ENCODE measurements around the gene RNF112. TPM values are rescaled to one million over a fixed set of nuclear protein-coding genes. Genes with fewer than 3 reads are reported as not detected.

RNF112 gene
- total and polyA plus RNA-seq, 2 of the 13 experiments (the other 11 are each of a cell fraction or from before 2014, with no cell fraction given): 0.05 TPM; not detected in 1

- ChIA-PET CTCF (ENCODE audit: low intra/inter-chr PET ratio, low total read pairs) (no interaction called here), POLR2A (no interaction called here)
- DNase-seq (ENCODE audit: low spot score) (no peak), FAIRE-seq (no peak), ATAC-seq (no peak)
- intact Hi-C loops (cut with micrococcal nuclease; ENCODE audit: unreplicated experiment): no loop called here
- Histone ChIP-seq H3K36me3 (replicated peaks in 1 of 2; ENCODE audit: control insufficient read depth in 1 of 2, insufficient read depth in 2 of 2, low read length in 2 of 2) (no peaks in the 10 kb centered on the region), H3K9ac (ENCODE audit: insufficient read depth, low read depth, low read length) (no peak overlapping the region), H3K4me1 (ENCODE audit: insufficient read depth, low read length) (no peaks in the 10 kb centered on the region), H3K9me3 (ENCODE audit: low read length) (no peaks in the 10 kb centered on the region), H3K27ac (ENCODE audit: extremely low read length, insufficient read depth, low read length) (no peak overlapping the region), H3K4me2 (ENCODE audit: low read depth, low read length) (no peak overlapping the region), H3K4me3 (replicated peaks in 1 of 3; ENCODE audit: insufficient read depth in 1 of 3, low read depth in 2 of 3, low read length in 3 of 3) (no peak overlapping the region), H3K79me2 (ENCODE audit: insufficient read depth, low read length) (no peaks in the 10 kb centered on the region), H2AFZ (ENCODE audit: low read length) (no peak overlapping the region), H3K27me3 (ENCODE audit: control insufficient read depth in 1 of 2, insufficient read depth in 2 of 2, low read length in 2 of 2) (peaks cover 0 to 2% of the 10 kb centered on the region in 2 experiments; a peak in 1 of 5 replicates), H4K20me1 (ENCODE audit: insufficient read depth, low read length) (no peaks in the 10 kb centered on the region)
- in situ Hi-C loops (cut with HindIII; ENCODE audit: extremely low pct_ligation_motif_present, low pct_unique_long_range_greater_than_20kb): no loop called here
- BruUV-seq (replicated peaks): no TSS peak
- TF ChIP-seq ZNF44 (CRISPR knock-in tag; IDR thresholded peaks at IDR 0.05) (no peak), ARID2 (CRISPR knock-in tag; IDR thresholded peaks at IDR 0.05; ENCODE audit: borderline replicate concordance) (no peak), TMF1 (CRISPR knock-in tag; IDR thresholded peaks at IDR 0.05; ENCODE audit: low read depth) (no peak), PHF21A (CRISPR knock-in tag; IDR thresholded peaks at IDR 0.05) (no peak), SKI (IDR thresholded peaks at IDR 0.05; ENCODE audit: partially characterized antibody) (no peak), PLSCR1 (CRISPR knock-in tag; IDR thresholded peaks at IDR 0.05; ENCODE audit: borderline replicate concordance) (no peak), THAP7 (CRISPR knock-in tag; IDR thresholded peaks at IDR 0.05) (no peak), HHEX (CRISPR knock-in tag; IDR thresholded peaks at IDR 0.05) (no peak), CCDC6 (CRISPR knock-in tag; IDR thresholded peaks at IDR 0.05) (no peak), ZNF629 (CRISPR knock-in tag; conservative IDR thresholded peaks at IDR 0.05) (no peak), ZNF329 (CRISPR knock-in tag; IDR thresholded peaks at IDR 0.05; ENCODE audit: low read depth) (no peak), AKAP8 (CRISPR knock-in tag; IDR thresholded peaks at IDR 0.05) (no peak), CERS6 (CRISPR knock-in tag; IDR thresholded peaks at IDR 0.05) (no peak)
- TF ChIP-seq, protein P1, sequence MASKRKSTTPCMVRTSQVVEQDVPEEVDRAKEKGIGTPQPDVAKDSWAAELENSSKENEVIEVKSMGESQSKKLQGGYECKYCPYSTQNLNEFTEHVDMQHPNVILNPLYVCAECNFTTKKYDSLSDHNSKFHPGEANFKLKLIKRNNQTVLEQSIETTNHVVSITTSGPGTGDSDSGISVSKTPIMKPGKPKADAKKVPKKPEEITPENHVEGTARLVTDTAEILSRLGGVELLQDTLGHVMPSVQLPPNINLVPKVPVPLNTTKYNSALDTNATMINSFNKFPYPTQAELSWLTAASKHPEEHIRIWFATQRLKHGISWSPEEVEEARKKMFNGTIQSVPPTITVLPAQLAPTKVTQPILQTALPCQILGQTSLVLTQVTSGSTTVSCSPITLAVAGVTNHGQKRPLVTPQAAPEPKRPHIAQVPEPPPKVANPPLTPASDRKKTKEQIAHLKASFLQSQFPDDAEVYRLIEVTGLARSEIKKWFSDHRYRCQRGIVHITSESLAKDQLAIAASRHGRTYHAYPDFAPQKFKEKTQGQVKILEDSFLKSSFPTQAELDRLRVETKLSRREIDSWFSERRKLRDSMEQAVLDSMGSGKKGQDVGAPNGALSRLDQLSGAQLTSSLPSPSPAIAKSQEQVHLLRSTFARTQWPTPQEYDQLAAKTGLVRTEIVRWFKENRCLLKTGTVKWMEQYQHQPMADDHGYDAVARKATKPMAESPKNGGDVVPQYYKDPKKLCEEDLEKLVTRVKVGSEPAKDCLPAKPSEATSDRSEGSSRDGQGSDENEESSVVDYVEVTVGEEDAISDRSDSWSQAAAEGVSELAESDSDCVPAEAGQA (IDR thresholded peaks at IDR 0.05; ENCODE audit: low read depth): no peak
- TF ChIP-seq, protein P1 (CRISPR knock-in tag; IDR thresholded peaks at IDR 0.05; ENCODE audit: borderline replicate concordance): no peak
- TF ChIP-seq, protein P2, sequence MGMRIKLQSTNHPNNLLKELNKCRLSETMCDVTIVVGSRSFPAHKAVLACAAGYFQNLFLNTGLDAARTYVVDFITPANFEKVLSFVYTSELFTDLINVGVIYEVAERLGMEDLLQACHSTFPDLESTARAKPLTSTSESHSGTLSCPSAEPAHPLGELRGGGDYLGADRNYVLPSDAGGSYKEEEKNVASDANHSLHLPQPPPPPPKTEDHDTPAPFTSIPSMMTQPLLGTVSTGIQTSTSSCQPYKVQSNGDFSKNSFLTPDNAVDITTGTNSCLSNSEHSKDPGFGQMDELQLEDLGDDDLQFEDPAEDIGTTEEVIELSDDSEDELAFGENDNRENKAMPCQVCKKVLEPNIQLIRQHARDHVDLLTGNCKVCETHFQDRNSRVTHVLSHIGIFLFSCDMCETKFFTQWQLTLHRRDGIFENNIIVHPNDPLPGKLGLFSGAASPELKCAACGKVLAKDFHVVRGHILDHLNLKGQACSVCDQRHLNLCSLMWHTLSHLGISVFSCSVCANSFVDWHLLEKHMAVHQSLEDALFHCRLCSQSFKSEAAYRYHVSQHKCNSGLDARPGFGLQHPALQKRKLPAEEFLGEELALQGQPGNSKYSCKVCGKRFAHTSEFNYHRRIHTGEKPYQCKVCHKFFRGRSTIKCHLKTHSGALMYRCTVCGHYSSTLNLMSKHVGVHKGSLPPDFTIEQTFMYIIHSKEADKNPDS (CRISPR knock-in tag; IDR thresholded peaks at IDR 0.05): no peak
Measured at GRCh38 chr17:19461116-19461515, 50.1 kb downstream of the RNF112 start.

Measured in HepG2 (cell line).